Tibial artery (tissue), 4 donors: Measurements from ENCODE around the gene COASY.

Experiments
- DNase-seq, 2 donors: peaks; one replicate each; pipeline ENCODE4 v3.0.0-alpha.2; 2019
- H3K27ac ChIP-seq, 2 donors: fragments of 200-600 bp; sonication (generic) in 1 of 2; 1 replicate in 1 of 2; 2 replicates in 1 of 2; pipeline ENCODE4 v1.5.1; 2018 to 2019; ENCODE audit warnings: mild to moderate bottlenecking in 1 of 2
- H3K27me3 ChIP-seq, 2 donors: fragments of 200-600 bp; sonication (generic) in 1 of 2; one replicate each; pipeline versions ENCODE4 v1.5.1 to v1.6.0; 2016 to 2019
- H3K36me3 ChIP-seq, 3 donors: fragments of 200-600 bp; sonication (generic) in 2 of 3; one replicate each; pipeline ENCODE4 v1.5.1; 2016 to 2019; ENCODE audit warnings: mild to moderate bottlenecking in 2 of 3
- H3K4me1 ChIP-seq, 4 donors: fragments of 200-600 bp; sonication (generic) in 2 of 4; 1 replicate in 3 of 4; 2 replicates in 1 of 4; pipeline ENCODE4 v1.5.1; 2016 to 2019
- H3K4me3 ChIP-seq, 2 donors: fragments of 200-600 bp; sonication (generic) in 1 of 2; 1 replicate in 1 of 2; 2 replicates in 1 of 2; pipeline ENCODE4 v1.5.1; 2018 to 2019; ENCODE audit warnings: mild to moderate bottlenecking in 2 of 2
- H3K9me3 ChIP-seq, 3 donors: fragments of 200-600 bp; sonication (generic) in 1 of 3; one replicate each; pipeline ENCODE4 v1.5.1; 2016 to 2019
- intact Hi-C: fragments of 100-400 bp; cut with DNase I; formaldehyde crosslinking; loops from one replicate; pipeline ENCODE4 v1.15.0; 2023; ENCODE audit warnings: low total_unique reads
- TF ChIP-seq, protein P1 (sequence below), 2 experiments: fragments of 200-600 bp in 1 of 2; fragments of 450-650 bp in 1 of 2; IDR thresholded peaks; one replicate each; pipeline ENCODE4 v1.5.1; 2017 to 2019; ENCODE audit warnings: antibody characterized with exemption in 2 of 2, mild to moderate bottlenecking in 1 of 2, moderate library complexity in 1 of 2

Gene COASY

GRCh38 chr17:42571435-42572225, 9.7 kb downstream of the COASY start:
- H3K4me3 ChIP-seq, result no peak overlapping the region
- peaks cover 55 to 74% (median 59%) of the 10 kb centered on the region in 3 donors for H3K36me3 ChIP-seq

DNA sequence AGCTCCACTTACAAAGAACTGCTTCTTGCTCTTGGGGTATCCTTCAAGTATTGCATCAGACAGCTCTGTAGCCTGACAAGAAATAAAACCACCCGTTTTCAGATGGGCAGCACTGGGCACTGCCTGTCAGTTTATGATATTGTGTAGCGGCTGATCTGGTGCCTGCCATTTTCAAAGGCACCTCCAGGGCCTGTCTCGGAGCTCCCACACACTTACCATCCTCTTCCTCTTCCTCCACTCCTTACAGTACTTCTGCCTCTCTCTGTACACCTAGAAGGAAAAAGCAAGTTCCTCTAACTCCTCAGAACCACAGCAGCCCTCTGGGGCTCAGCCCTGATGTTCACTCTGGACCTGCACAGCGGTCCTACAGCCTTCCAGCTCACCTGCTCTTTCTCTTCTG, 11.1 kb downstream of the COASY start:
- intact Hi-C loops, result no loop called here
- Histone ChIP-seq H3K4me1 (peaks cover 0 to 30% (median 21%) of the 10 kb centered on the region in 4 donors), H3K27me3 (no peaks in the 10 kb centered on the region)

More at GRCh38 chr17:42571435-42572225, 9.7 kb downstream of the COASY start:
- no peak for DNase-seq
- TF ChIP-seq, protein P1, sequence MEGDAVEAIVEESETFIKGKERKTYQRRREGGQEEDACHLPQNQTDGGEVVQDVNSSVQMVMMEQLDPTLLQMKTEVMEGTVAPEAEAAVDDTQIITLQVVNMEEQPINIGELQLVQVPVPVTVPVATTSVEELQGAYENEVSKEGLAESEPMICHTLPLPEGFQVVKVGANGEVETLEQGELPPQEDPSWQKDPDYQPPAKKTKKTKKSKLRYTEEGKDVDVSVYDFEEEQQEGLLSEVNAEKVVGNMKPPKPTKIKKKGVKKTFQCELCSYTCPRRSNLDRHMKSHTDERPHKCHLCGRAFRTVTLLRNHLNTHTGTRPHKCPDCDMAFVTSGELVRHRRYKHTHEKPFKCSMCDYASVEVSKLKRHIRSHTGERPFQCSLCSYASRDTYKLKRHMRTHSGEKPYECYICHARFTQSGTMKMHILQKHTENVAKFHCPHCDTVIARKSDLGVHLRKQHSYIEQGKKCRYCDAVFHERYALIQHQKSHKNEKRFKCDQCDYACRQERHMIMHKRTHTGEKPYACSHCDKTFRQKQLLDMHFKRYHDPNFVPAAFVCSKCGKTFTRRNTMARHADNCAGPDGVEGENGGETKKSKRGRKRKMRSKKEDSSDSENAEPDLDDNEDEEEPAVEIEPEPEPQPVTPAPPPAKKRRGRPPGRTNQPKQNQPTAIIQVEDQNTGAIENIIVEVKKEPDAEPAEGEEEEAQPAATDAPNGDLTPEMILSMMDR (IDR thresholded peaks at IDR 0.05), result no peak
- no peaks in the 10 kb centered on the region for H3K27me3 ChIP-seq
- intact Hi-C loops, result no loop called here
- H3K4me1 ChIP-seq, result peaks cover 0 to 25% (median 19%) of the 10 kb centered on the region in 4 donors
- H3K27ac ChIP-seq, result no peak overlapping the region
- H3K9me3 ChIP-seq, result no peaks in the 10 kb centered on the region

GRCh38 chr17:42574463-42574862, 12.5 kb downstream of the COASY start:
- intact Hi-C loops, result no loop called here
- no peaks in the 10 kb centered on the region for H3K9me3 ChIP-seq
- no peak overlapping the region for H3K27ac ChIP-seq
- peaks cover 0 to 30% (median 23%) of the 10 kb centered on the region in 4 donors for H3K4me1 ChIP-seq
- DNase-seq, result no peak
- H3K4me3 ChIP-seq, result no peak overlapping the region
- TF ChIP-seq, protein P1 (IDR thresholded peaks at IDR 0.05), result no peak
- H3K27me3 ChIP-seq, result no peaks in the 10 kb centered on the region
- H3K36me3 ChIP-seq, result peaks cover 47 to 62% (median 48%) of the 10 kb centered on the region in 3 donors

More for the DNA sequence above, 11.1 kb downstream of the COASY start:
- no peak for DNase-seq
- Histone ChIP-seq H3K9me3 (no peaks in the 10 kb centered on the region), H3K27ac (no peak overlapping the region), H3K4me3 (no peak overlapping the region), H3K36me3 (peaks cover 55 to 74% (median 59%) of the 10 kb centered on the region in 3 donors)
- TF ChIP-seq, protein P1 (IDR thresholded peaks at IDR 0.05), result no peak

GRCh38 chr17:42577140-42577531, 15.2 kb downstream of the COASY start:
- Histone ChIP-seq H3K27me3 (no peaks in the 10 kb centered on the region), H3K27ac (peak overlapping the region; percentile 78 to 89), H3K9me3 (no peaks in the 10 kb centered on the region), H3K36me3 (peaks cover 34 to 62% (median 46%) of the 10 kb centered on the region in 3 donors), H3K4me1 (peaks cover 0 to 21% (median 19%) of the 10 kb centered on the region in 4 donors), H3K4me3 (peak overlapping the region; percentile 57 to 61)
- DNase-seq, result no peak
- TF ChIP-seq, protein P1 (IDR thresholded peaks at IDR 0.05), result no peak
- intact Hi-C loops, result no loop called here

DNA sequence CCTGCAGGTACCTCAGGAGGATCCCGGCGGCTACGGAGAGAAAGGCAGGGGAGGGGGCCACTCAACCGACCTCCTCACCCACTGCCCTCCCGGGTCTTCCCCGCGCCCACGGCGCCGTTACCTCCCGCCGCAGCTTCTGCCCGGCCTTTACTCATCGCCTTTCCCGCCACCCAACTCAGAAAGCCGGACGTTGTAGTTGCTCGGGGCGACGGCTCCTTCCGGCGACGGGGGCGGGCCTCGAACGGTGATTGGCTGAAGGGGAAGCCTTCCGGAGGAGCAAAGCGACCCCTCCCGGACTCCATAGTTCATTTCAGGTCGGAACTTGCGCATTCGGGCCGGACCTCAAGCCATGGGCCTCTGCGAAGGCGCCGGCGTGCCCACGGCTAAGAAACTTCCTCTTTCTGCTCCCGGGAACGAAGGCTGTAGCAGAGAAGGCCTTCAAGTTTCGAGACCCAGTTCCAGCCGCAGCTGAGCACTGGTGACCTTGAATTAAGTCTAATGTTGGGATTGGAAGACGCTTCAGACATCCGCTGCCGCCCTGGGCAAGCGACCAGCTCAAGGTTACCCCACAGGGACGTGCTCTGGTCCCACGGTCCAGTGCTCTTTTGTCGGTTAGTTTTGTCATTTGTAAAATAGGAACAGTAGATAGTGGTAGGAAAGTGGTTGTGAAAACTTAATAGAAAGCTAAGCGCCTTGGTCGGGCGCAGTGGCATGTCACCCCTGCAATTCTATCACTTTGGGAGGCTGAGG, 15.8 kb downstream of the COASY start, which contains the start of gene PSMC3IP:
TSS of gene PSMC3IP (minus strand) at position 198 of the 750 bp plus-strand sequence. CDS start at position 155, 43 bp downstream.
- no peaks in the 10 kb centered on the region for H3K27me3 ChIP-seq
- peak within 1 kb of the TSS; percentile 57 to 61 for H3K4me3 ChIP-seq
- H3K36me3 ChIP-seq, result peaks cover 34 to 62% (median 46%) of the 10 kb centered on the region in 3 donors
- H3K4me1 ChIP-seq, result peaks cover 0 to 21% (median 19%) of the 10 kb centered on the region in 4 donors
- H3K9me3 ChIP-seq, result no peaks in the 10 kb centered on the region
- intact Hi-C loops, result loop anchor here (1.0 kb wide), 1 partner anchor 106 kb away; no protein-coding TSS in a partner anchor
- H3K27ac ChIP-seq, result peak within 1 kb of the TSS; percentile 78 to 89
- peak; percentile 96 to 97 for DNase-seq
- TF ChIP-seq, protein P1 (IDR thresholded peaks at IDR 0.05), result peak; percentile 18 to 54
